ENCODE data around the gene MINDY4.

Gene MINDY4

GRCh38 chr7:30927559-30927958, 156.3 kb downstream of the MINDY4 start:
- no peak for DNase-seq (ENCODE audit: extremely low spot score)
- CTCF ChIA-PET, result interaction anchor here (1.7 kb wide), 1 partner anchor 11 kb away, joined by 6 read pairs; no protein-coding TSS in a partner anchor
- TF ChIP-seq CTCF (IDR thresholded peaks at IDR 0.05; ENCODE audit: control extremely low read depth, extremely low read depth, low read depth, missing control alignments), result no peak
- POLR2A ChIA-PET, result no interaction called here

GRCh38 chr7:30928254-30928872, 157.1 kb downstream of the MINDY4 start:
- CTCF ChIA-PET, result interaction anchor here (1.3 to 4.2 kb wide), 2 partner anchors 9 to 11 kb away, joined by 4 to 24 read pairs; no protein-coding TSS in a partner anchor
- POLR2A ChIA-PET, result no interaction called here
- no peak for TF ChIP-seq CTCF (IDR thresholded peaks at IDR 0.05; ENCODE audit: control extremely low read depth, extremely low read depth, low read depth, missing control alignments)
- peak; percentile 8 for DNase-seq (ENCODE audit: extremely low spot score)

- CTCF ChIA-PET, result interaction anchor here (0.7 to 4.2 kb wide), 5 partner anchors 9 to 205 kb away, joined by 3 to 24 read pairs (median 4); no protein-coding TSS in a partner anchor
- TF ChIP-seq CTCF (IDR thresholded peaks at IDR 0.05; ENCODE audit: control extremely low read depth, extremely low read depth, low read depth, missing control alignments), result no peak
- POLR2A ChIA-PET, result no interaction called here
- DNase-seq (ENCODE audit: extremely low spot score), result peak; percentile 2
These were observed 158.5 kb downstream of the MINDY4 start for GRCh38 chr7:30929686-30930085.

GRCh38 chr7:30930621-30931020, 159.4 kb downstream of the MINDY4 start:
- no peak for DNase-seq (ENCODE audit: extremely low spot score)
- ChIA-PET CTCF (interaction anchor here (0.7 to 4.2 kb wide), 6 partner anchors 8 to 204 kb away, joined by 3 to 24 read pairs (median 4); no protein-coding TSS in a partner anchor), POLR2A (no interaction called here)
- TF ChIP-seq CTCF (IDR thresholded peaks at IDR 0.05; ENCODE audit: control extremely low read depth, extremely low read depth, low read depth, missing control alignments), result no peak

- CTCF ChIA-PET, result interaction anchor here (1.2 to 4.2 kb wide), 3 partner anchors 8 to 43 kb away, joined by 3 to 24 read pairs (median 5); no protein-coding TSS in a partner anchor
- POLR2A ChIA-PET, result no interaction called here
- TF ChIP-seq CTCF (IDR thresholded peaks at IDR 0.05; ENCODE audit: control extremely low read depth, extremely low read depth, low read depth, missing control alignments), result no peak
- peak; percentile 6 for DNase-seq (ENCODE audit: extremely low spot score)
These were observed 160.1 kb downstream of the MINDY4 start for GRCh38 chr7:30931161-30931928.

- POLR2A ChIA-PET, result no interaction called here
- no peak for TF ChIP-seq CTCF (IDR thresholded peaks at IDR 0.05; ENCODE audit: control extremely low read depth, extremely low read depth, low read depth, missing control alignments)
- CTCF ChIA-PET, result interaction anchor here (4.2 kb wide), 1 partner anchor 7 kb away, joined by 24 read pairs; no protein-coding TSS in a partner anchor
- no peak for DNase-seq (ENCODE audit: extremely low spot score)
These were observed 160.8 kb downstream of the MINDY4 start for GRCh38 chr7:30931929-30932540.
